Measurements from ENCODE around the gene KAZN. TPM values are rescaled to one million over a fixed set of nuclear protein-coding genes. Genes with fewer than 3 reads are reported as not detected.

KAZN gene
- total RNA-seq, 1 donor from 2014 or later, result 9.4 TPM

DNA sequence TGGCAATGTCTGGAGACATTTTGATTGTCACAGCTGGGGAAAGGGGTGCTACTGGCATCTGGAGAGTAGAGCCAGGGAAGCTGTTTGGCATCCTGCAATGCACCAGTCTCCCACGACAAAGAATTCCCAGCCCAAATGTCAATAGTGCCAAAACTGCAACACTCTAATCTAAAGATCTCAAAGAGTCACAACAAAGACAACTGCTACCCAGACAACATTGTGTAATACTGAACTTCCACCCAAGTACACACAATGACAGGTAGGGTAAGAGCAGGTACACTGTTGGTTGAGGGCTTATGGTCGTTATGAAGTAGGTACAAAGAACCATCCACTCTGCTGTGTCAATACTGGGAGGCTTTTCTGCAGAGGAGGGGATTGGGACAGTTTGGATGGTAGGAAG lies 546.8 kb downstream of the KAZN start:
- H3K9me3 Mint-ChIP-seq (ENCODE audit: unreplicated experiment), result peaks cover 2% of the 10 kb centered on the region
- H4K20me1 ChIP-seq (ENCODE audit: insufficient read depth, low read length), result no peaks in the 10 kb centered on the region
- H3K9me3 ChIP-seq (ENCODE audit: insufficient read depth, low read depth, low read length), result no peaks in the 10 kb centered on the region
- H3K9ac ChIP-seq (ENCODE audit: low read length), result no peak overlapping the region
- H3K36me3 ChIP-seq (ENCODE audit: insufficient read depth, low read length), result no peaks in the 10 kb centered on the region
- no peaks in the 10 kb centered on the region for H3K4me1 ChIP-seq (ENCODE audit: insufficient read depth, low read length)
- no peak for DNase-seq (ENCODE audit: low read depth)
- no peaks in the 10 kb centered on the region for H3K79me2 ChIP-seq (ENCODE audit: insufficient read depth, low read length)
- H3K4me3 ChIP-seq (ENCODE audit: insufficient read depth, low read depth, low read length), result no peak overlapping the region
- no peak overlapping the region for H3K4me3 Mint-ChIP-seq (ENCODE audit: unreplicated experiment)
- FAIRE-seq, result no peak
- H2AFZ ChIP-seq (ENCODE audit: low read depth, low read length), result no peak overlapping the region
- no peak overlapping the region for H3K27ac ChIP-seq (ENCODE audit: low read depth, low read length)
- peaks cover 14% of the 10 kb centered on the region for H3K27me3 ChIP-seq (ENCODE audit: insufficient read depth, low read length)
- H3K27ac Mint-ChIP-seq (ENCODE audit: unreplicated experiment), result no peak overlapping the region
- peaks cover 31% of the 10 kb centered on the region for H3K27me3 Mint-ChIP-seq (ENCODE audit: low read depth, unreplicated experiment)
- no peak overlapping the region for H3K4me2 ChIP-seq (ENCODE audit: low read length)
- H3K4me1 Mint-ChIP-seq (ENCODE audit: low read depth, unreplicated experiment), result peaks cover 3% of the 10 kb centered on the region
- H3K36me3 Mint-ChIP-seq (ENCODE audit: low read depth, unreplicated experiment), result peaks cover 2% of the 10 kb centered on the region
- TF ChIP-seq, protein P1, sequence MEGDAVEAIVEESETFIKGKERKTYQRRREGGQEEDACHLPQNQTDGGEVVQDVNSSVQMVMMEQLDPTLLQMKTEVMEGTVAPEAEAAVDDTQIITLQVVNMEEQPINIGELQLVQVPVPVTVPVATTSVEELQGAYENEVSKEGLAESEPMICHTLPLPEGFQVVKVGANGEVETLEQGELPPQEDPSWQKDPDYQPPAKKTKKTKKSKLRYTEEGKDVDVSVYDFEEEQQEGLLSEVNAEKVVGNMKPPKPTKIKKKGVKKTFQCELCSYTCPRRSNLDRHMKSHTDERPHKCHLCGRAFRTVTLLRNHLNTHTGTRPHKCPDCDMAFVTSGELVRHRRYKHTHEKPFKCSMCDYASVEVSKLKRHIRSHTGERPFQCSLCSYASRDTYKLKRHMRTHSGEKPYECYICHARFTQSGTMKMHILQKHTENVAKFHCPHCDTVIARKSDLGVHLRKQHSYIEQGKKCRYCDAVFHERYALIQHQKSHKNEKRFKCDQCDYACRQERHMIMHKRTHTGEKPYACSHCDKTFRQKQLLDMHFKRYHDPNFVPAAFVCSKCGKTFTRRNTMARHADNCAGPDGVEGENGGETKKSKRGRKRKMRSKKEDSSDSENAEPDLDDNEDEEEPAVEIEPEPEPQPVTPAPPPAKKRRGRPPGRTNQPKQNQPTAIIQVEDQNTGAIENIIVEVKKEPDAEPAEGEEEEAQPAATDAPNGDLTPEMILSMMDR (IDR thresholded peaks at IDR 0.05; ENCODE audit: insufficient read depth, low read depth, low read length), result no peak
- no peak for TF ChIP-seq EZH2 (IDR thresholded peaks at IDR 0.05; ENCODE audit: insufficient read depth, low read length)

DNA sequence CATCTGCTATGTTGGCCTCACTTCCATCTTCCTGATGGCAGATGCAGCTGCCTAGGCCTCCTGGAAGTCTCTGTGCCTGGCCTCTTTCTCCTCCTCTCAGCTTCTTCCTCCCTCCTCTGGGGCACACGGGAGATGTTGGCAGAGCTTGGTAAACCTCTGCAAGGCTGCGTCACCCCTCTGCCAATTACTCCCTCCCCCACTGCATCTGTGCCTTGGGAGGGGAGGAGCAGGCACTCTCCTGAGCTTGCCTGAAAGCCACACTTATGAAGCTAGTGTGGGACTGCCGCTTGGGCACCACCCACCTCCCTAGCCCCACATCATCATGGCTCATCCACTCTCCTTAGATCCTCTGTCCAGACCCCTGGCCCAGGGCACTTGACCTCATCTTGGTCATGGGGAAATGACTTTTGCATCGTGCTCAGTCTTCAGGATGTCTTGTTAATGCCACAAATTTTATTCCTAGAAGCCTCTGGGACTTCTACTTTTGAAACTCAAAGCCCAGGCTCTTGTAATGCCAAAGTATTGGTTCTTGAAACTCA lies 547.7 kb downstream of the KAZN start:
- H3K4me2 ChIP-seq (ENCODE audit: low read length), result no peak overlapping the region
- no peaks in the 10 kb centered on the region for H3K36me3 ChIP-seq (ENCODE audit: insufficient read depth, low read length)
- H3K4me1 ChIP-seq (ENCODE audit: insufficient read depth, low read length), result no peaks in the 10 kb centered on the region
- H3K4me1 Mint-ChIP-seq (ENCODE audit: low read depth, unreplicated experiment), result peaks cover 3% of the 10 kb centered on the region
- FAIRE-seq (no peak), DNase-seq (ENCODE audit: low read depth) (no peak)
- no peak overlapping the region for H3K4me3 ChIP-seq (ENCODE audit: insufficient read depth, low read depth, low read length)
- no peak overlapping the region for H3K9ac ChIP-seq (ENCODE audit: low read length)
- H3K79me2 ChIP-seq (ENCODE audit: insufficient read depth, low read length), result no peaks in the 10 kb centered on the region
- H3K27me3 ChIP-seq (ENCODE audit: insufficient read depth, low read length), result peaks cover 17% of the 10 kb centered on the region
- H2AFZ ChIP-seq (ENCODE audit: low read depth, low read length), result no peak overlapping the region
- H4K20me1 ChIP-seq (ENCODE audit: insufficient read depth, low read length), result no peaks in the 10 kb centered on the region
- H3K4me3 Mint-ChIP-seq (ENCODE audit: unreplicated experiment), result no peak overlapping the region
- H3K27me3 Mint-ChIP-seq (ENCODE audit: low read depth, unreplicated experiment), result peaks cover 38% of the 10 kb centered on the region
- H3K27ac ChIP-seq (ENCODE audit: low read depth, low read length), result no peak overlapping the region
- H3K36me3 Mint-ChIP-seq (ENCODE audit: low read depth, unreplicated experiment), result peaks cover 2% of the 10 kb centered on the region
- no peaks in the 10 kb centered on the region for H3K9me3 ChIP-seq (ENCODE audit: insufficient read depth, low read depth, low read length)
- H3K27ac Mint-ChIP-seq (ENCODE audit: unreplicated experiment), result no peak overlapping the region
- peaks cover 10% of the 10 kb centered on the region for H3K9me3 Mint-ChIP-seq (ENCODE audit: unreplicated experiment)
- TF ChIP-seq, protein P1 (IDR thresholded peaks at IDR 0.05; ENCODE audit: insufficient read depth, low read depth, low read length), result no peak
- TF ChIP-seq EZH2 (IDR thresholded peaks at IDR 0.05; ENCODE audit: insufficient read depth, low read length), result no peak

DNA sequence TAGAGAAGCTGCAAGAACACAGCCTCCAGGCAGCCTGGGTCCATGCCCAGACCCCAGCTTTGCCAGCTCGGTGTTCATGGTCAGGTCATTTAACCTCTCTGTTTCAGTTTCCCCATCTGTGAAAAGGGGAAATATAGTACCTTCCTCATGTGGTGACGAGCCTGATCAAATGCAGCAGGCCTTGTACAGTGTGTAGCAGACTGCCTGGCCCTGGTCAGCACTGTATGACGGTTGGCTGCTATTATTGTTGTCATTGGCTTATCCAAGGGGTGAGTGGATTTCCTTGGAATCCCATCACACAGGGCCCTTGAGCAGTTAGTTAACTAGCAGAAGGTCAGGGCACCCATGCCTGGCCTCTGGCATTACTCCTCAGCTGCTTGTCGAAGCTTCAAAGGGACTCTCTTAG lies 548.5 kb downstream of the KAZN start:
- H4K20me1 ChIP-seq (ENCODE audit: insufficient read depth, low read length), result no peaks in the 10 kb centered on the region
- H3K27ac Mint-ChIP-seq (ENCODE audit: unreplicated experiment), result no peak overlapping the region
- no peak overlapping the region for H3K27ac ChIP-seq (ENCODE audit: low read depth, low read length)
- TF ChIP-seq EZH2 (IDR thresholded peaks at IDR 0.05; ENCODE audit: insufficient read depth, low read length), result no peak
- TF ChIP-seq, protein P1 (IDR thresholded peaks at IDR 0.05; ENCODE audit: insufficient read depth, low read depth, low read length), result no peak
- H3K27me3 ChIP-seq (ENCODE audit: insufficient read depth, low read length), result peaks cover 17% of the 10 kb centered on the region
- peaks cover 10% of the 10 kb centered on the region for H3K9me3 Mint-ChIP-seq (ENCODE audit: unreplicated experiment)
- H3K9ac ChIP-seq (ENCODE audit: low read length), result no peak overlapping the region
- no peak overlapping the region for H3K4me3 Mint-ChIP-seq (ENCODE audit: unreplicated experiment)
- no peak overlapping the region for H2AFZ ChIP-seq (ENCODE audit: low read depth, low read length)
- peaks cover 3% of the 10 kb centered on the region for H3K4me1 Mint-ChIP-seq (ENCODE audit: low read depth, unreplicated experiment)
- H3K36me3 ChIP-seq (ENCODE audit: insufficient read depth, low read length), result no peaks in the 10 kb centered on the region
- no peaks in the 10 kb centered on the region for H3K4me1 ChIP-seq (ENCODE audit: insufficient read depth, low read length)
- no peak for DNase-seq (ENCODE audit: low read depth)
- peaks cover 38% of the 10 kb centered on the region for H3K27me3 Mint-ChIP-seq (ENCODE audit: low read depth, unreplicated experiment)
- H3K79me2 ChIP-seq (ENCODE audit: insufficient read depth, low read length), result no peaks in the 10 kb centered on the region
- H3K4me2 ChIP-seq (ENCODE audit: low read length), result no peak overlapping the region
- H3K9me3 ChIP-seq (ENCODE audit: insufficient read depth, low read depth, low read length), result no peaks in the 10 kb centered on the region
- FAIRE-seq, result no peak
- peaks cover 2% of the 10 kb centered on the region for H3K36me3 Mint-ChIP-seq (ENCODE audit: low read depth, unreplicated experiment)
- H3K4me3 ChIP-seq (ENCODE audit: insufficient read depth, low read depth, low read length), result no peak overlapping the region
